GM06990 (cell line): ENCODE data around the gene SAMD10.

Experiments
- DNase-seq: peaks from one replicate; pipeline ENCODE4 v3.0.0-alpha.2; 2011; ENCODE audit not compliant: insufficient read length; ENCODE audit errors: extremely low read depth
- H3K27me3 ChIP-seq: replicated peaks from 2 replicates; pipeline ENCODE4 v1.6.0; 2011; ENCODE audit warnings: low read length; ENCODE audit not compliant: control insufficient read depth, insufficient read depth
- H3K36me3 ChIP-seq: 2 replicates; pipeline ENCODE4 v1.5.1; 2011; ENCODE audit warnings: low read length; ENCODE audit not compliant: control insufficient read depth, insufficient read depth
- H3K4me3 ChIP-seq: replicated peaks from 2 replicates; pipeline ENCODE4 v1.5.1; 2011; ENCODE audit warnings: low read depth, mild to moderate bottlenecking, control low read depth, low read length
- CTCF ChIP-seq: IDR thresholded peaks from 2 replicates; pipeline ENCODE4 v1.5.1; 2011; ENCODE audit warnings: low read length, control low read depth, mild to moderate bottlenecking, inconsistent platforms; ENCODE audit not compliant: insufficient read depth, poor library complexity, severe bottlenecking

Gene SAMD10

GRCh38 chr20:64011366-64011779 lies 31.9 kb upstream of the SAMD10 start:
- H3K36me3 ChIP-seq, result peaks cover 38% of the 10 kb centered on the region
- H3K4me3 ChIP-seq, result no peak overlapping the region
- no peaks in the 10 kb centered on the region for H3K27me3 ChIP-seq
- no peak for DNase-seq
- no peak for TF ChIP-seq CTCF

- no peak for DNase-seq
- no peak for TF ChIP-seq CTCF
These were observed 31.3 kb upstream of the SAMD10 start for GRCh38 chr20:64010711-64011237.

GRCh38 chr20:64009811-64010387 lies 30.5 kb upstream of the SAMD10 start:
- no peak for TF ChIP-seq CTCF
- no peak for DNase-seq
- H3K4me3 ChIP-seq, result no peak overlapping the region
- peaks cover 41% of the 10 kb centered on the region for H3K36me3 ChIP-seq
- H3K27me3 ChIP-seq, result no peaks in the 10 kb centered on the region

More at GRCh38 chr20:64010711-64011237, 31.3 kb upstream of the SAMD10 start:
- Histone ChIP-seq H3K4me3 (no peak overlapping the region), H3K27me3 (no peaks in the 10 kb centered on the region), H3K36me3 (peaks cover 40% of the 10 kb centered on the region)

GRCh38 chr20:64006902-64007301 lies 27.5 kb upstream of the SAMD10 start:
- Histone ChIP-seq H3K27me3 (no peaks in the 10 kb centered on the region), H3K4me3 (no peak overlapping the region), H3K36me3 (peaks cover 50% of the 10 kb centered on the region)
- TF ChIP-seq CTCF, result no peak
- DNase-seq, result no peak

- H3K4me3 ChIP-seq, result no peak overlapping the region
- peaks cover 52% of the 10 kb centered on the region for H3K36me3 ChIP-seq
- no peaks in the 10 kb centered on the region for H3K27me3 ChIP-seq
These were observed 27.0 kb upstream of the SAMD10 start for GRCh38 chr20:64006490-64006889.

More at GRCh38 chr20:64006490-64006889, 27.0 kb upstream of the SAMD10 start:
- no peak for TF ChIP-seq CTCF
- no peak for DNase-seq
